GM12878 (cell line): ENCODE measurements around the gene ATP2A3. TPM values are rescaled to one million over a fixed set of nuclear protein-coding genes. Genes with fewer than 3 reads are reported as not detected.

Experiments
- ATAC-seq: fragments of 200-7000 bp; cut with Tn5 transposase; 3 replicates; pipeline ENCODE4 v1.9.1; 2020; ENCODE audit warnings: mild to moderate bottlenecking, moderate library complexity
- BruUV-seq: library from RNA; stranded (reverse); fragments of 400-500 nt; replicated peaks from 2 replicates; lab custom pipeline; 2021; lab: Mats Ljungman, UMichigan
- CTCF ChIA-PET: fragments of 300-600 bp; sonication (Branson Sonifier 250); formaldehyde crosslinking; extraction: SDS; loops from one replicate; lab custom pipeline; 2021; ENCODE audit warnings: inconsistent platforms; lab: Yijun Ruan, JAX
- POLR2A ChIA-PET: fragments of 350-600 bp; formaldehyde crosslinking; extraction: SDS; loops from one replicate; lab custom pipeline; 2021; ENCODE audit warnings: inconsistent platforms; lab: Charles Lee
- RAD21 ChIA-PET: fragments of 300-600 bp; sonication (Branson Sonifier 250); formaldehyde crosslinking; loops from one replicate; lab custom pipeline; 2023; ENCODE audit warnings: antibody characterized with exemption; ENCODE audit not compliant: unreplicated experiment; lab: Charles Lee
- SMC1A ChIA-PET: fragments of 300-600 bp; sonication (Branson Sonifier 250); formaldehyde crosslinking; loops from one replicate; lab custom pipeline; 2023; ENCODE audit not compliant: unreplicated experiment, uncharacterized antibody; lab: Charles Lee
- DNase-seq: peaks from one replicate; pipeline ENCODE4 v3.0.0-alpha.2; 2011; ENCODE audit warnings: low read depth, low spot score
- FAIRE-seq: peaks from 3 replicates; lab custom pipeline; 2011; peaks lifted over from hg19 to GRCh38; lab: Jason Lieb, UNC
- H2AFZ ChIP-seq: 2 replicates; pipeline ENCODE4 v1.6.0; 2011; ENCODE audit warnings: low read depth, low read length, control low read depth; ENCODE audit not compliant: control insufficient read depth
- H3K27ac ChIP-seq: 2 replicates; pipeline ENCODE4 v1.5.1; 2011; ENCODE audit warnings: control low read depth; ENCODE audit not compliant: control insufficient read depth, insufficient read depth
- H3K27me3 ChIP-seq, 2 experiments: replicated peaks in 1 of 2; 2 replicates each; pipeline versions ENCODE4 v1.6.0 to v1.6.1; 2011; ENCODE audit warnings: low read length in 1 of 2; ENCODE audit not compliant: control insufficient read depth in 2 of 2, insufficient read depth in 2 of 2
- H3K36me3 ChIP-seq, 2 experiments: 2 replicates each; pipeline ENCODE4 v1.5.1; 2011; ENCODE audit warnings: low read length in 1 of 2; ENCODE audit not compliant: control insufficient read depth in 2 of 2, insufficient read depth in 2 of 2
- H3K4me1 ChIP-seq: 2 replicates; pipeline ENCODE4 v1.6.1; 2011; ENCODE audit warnings: mild to moderate bottlenecking, low read length, moderate library complexity, mixed read lengths; ENCODE audit not compliant: control insufficient read depth, insufficient read depth
- H3K4me2 ChIP-seq: 2 replicates; pipeline ENCODE4 v1.6.0; 2011; ENCODE audit warnings: control low read depth; ENCODE audit not compliant: control insufficient read depth, insufficient read depth
- H3K4me3 ChIP-seq: fragments of 200-600 bp; sonication (generic); 2 replicates; pipeline ENCODE4 v1.5.1; 2016
- H3K79me2 ChIP-seq: 2 replicates; pipeline ENCODE4 v1.6.0; 2011; ENCODE audit warnings: low read length; ENCODE audit not compliant: control insufficient read depth, insufficient read depth
- H3K9ac ChIP-seq: 2 replicates; pipeline ENCODE4 v1.8.0; 2011; ENCODE audit warnings: low read length, control low read depth, mixed read lengths; ENCODE audit not compliant: control insufficient read depth, insufficient read depth
- H3K9me3 ChIP-seq: replicated peaks from 3 replicates; pipeline ENCODE4 v1.5.1; 2011; ENCODE audit warnings: mild to moderate bottlenecking, low read length; ENCODE audit not compliant: control insufficient read depth, insufficient read depth
- H4K20me1 ChIP-seq: 2 replicates; pipeline ENCODE4 v1.6.0; 2011; ENCODE audit not compliant: control insufficient read depth, insufficient read depth
- CREB1 ChIP-seq: IDR thresholded peaks from 2 replicates; pipeline ENCODE4 v1.6.1; 2012; ENCODE audit warnings: low read depth, mild to moderate bottlenecking, inconsistent platforms
- PML ChIP-seq: IDR thresholded peaks from 2 replicates; pipeline ENCODE4 v1.6.1; 2012; ENCODE audit warnings: low read length, inconsistent platforms
- SMAD1 ChIP-seq: fragments of 450-650 bp; IDR thresholded peaks from 2 replicates; pipeline ENCODE4 v1.6.1; 2018; ENCODE audit warnings: mild to moderate bottlenecking, low read depth; ENCODE audit not compliant: partially characterized antibody
- ZNF207 ChIP-seq: fragments of 450-650 bp; IDR thresholded peaks from 2 replicates; pipeline ENCODE4 v1.6.1; 2014; ENCODE audit warnings: antibody characterized with exemption, mild to moderate bottlenecking, borderline replicate concordance
- ZNF217 ChIP-seq: fragments of 450-650 bp; IDR thresholded peaks from 2 replicates; pipeline ENCODE4 v1.6.1; 2017; ENCODE audit warnings: antibody characterized with exemption, mild to moderate bottlenecking
- WGBS: methylation state at CpG from one replicate; pipeline ENCODE4 v1.1.6; 2016; ENCODE audit warnings: low lambda C conversion rate; ENCODE audit not compliant: insufficient replicate concordance, insufficient coverage; ENCODE audit errors: missing lambda C conversion rate; 5-methylcytosine and 5-hydroxymethylcytosine counted together
- in situ Hi-C: fragments of 300-500 bp; cut with MboI; formaldehyde crosslinking; loops from 9 replicates; pipeline ENCODE4 v1.14.3; 2018; ENCODE audit warnings: mixed read lengths
- intact Hi-C: fragments of 100-400 bp; cut with micrococcal nuclease; formaldehyde crosslinking; loops from one replicate; pipeline ENCODE4 v1.14.2; 2022; ENCODE audit not compliant: unreplicated experiment
- polyA plus RNA-seq, 11 experiments: library from polyadenylated mRNA; depleted of rRNA in 4 of 11; unstranded in 6 of 11; stranded (reverse) in 5 of 11; fragments of >200 nt; fragmentation: Nextera tagmentation in 4 of 11; fragmentation: Illumina TruSeq in 1 of 11; extraction: Ambion mirVana in 4 of 11; extraction: Trizol in 1 of 11; gene quantifications; 1 replicate in 1 of 11; 2 replicates in 10 of 11; pipeline versions ENCODE4 v1.2.1 to v1.2.3, GENCODE V29; 2011 to 2016; ENCODE audit warnings: inconsistent platforms in 2 of 11, missing spikeins in 2 of 11, low read depth in 1 of 11
- total RNA-seq, 4 experiments: library from RNA; depleted of rRNA in 3 of 4; stranded (reverse); fragments of >200 nt in 3 of 4; fragmentation: Illumina TruSeq in 1 of 4; extraction: Trizol in 1 of 4; gene quantifications; 2 replicates each; pipeline versions ENCODE4 v1.2.1 to v1.2.3, GENCODE V29; 2013 to 2021
- TF ChIP-seq, protein P1 (sequence below): fragments of 450-650 bp; IDR thresholded peaks from 2 replicates; pipeline ENCODE4 v1.6.1; 2018; ENCODE audit warnings: mild to moderate bottlenecking, low read depth, moderate library complexity; ENCODE audit not compliant: partially characterized antibody
- TF ChIP-seq, protein P2 (sequence below): IDR thresholded peaks from 2 replicates; pipeline ENCODE4 v1.6.1; 2012; ENCODE audit warnings: improper control_type of control experiment, low read depth, low read length; ENCODE audit not compliant: insufficient replicate concordance

Gene ATP2A3
- total and polyA plus RNA-seq, 10 of the 15 experiments (the other 5 are each of a cell fraction or from before 2014, with no cell fraction given), result 1.0 to 99.2 (median 37.9) TPM

DNA sequence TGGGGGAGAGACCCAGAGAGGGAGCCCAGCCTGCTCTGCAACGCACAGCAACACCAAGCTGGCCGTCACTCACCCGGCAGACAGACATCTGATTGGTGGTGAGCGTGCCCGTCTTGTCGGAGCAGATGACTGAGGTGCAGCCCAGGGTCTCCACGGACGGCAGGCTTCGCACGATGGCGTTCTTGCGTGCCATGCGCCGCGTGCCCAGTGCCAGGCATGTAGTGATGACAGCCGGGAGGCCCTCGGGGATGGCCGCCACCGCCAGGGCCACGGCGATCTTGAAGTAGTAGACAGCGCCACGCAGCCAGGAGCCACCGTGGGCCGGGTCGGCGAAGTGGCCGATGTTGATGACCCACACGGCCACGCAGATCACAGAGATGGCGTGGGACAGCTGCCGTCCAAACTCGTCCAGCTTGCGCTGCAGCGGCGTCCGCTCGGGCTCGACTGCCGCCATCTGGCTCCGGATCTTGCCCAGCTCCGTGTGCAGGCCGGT lies 16.9 kb downstream of the ATP2A3 start:
- DNase-seq, result no peak
- Histone ChIP-seq H3K9me3 (no peaks in the 10 kb centered on the region; the same call in 2 of the 3 replicates), H2AFZ (no peak overlapping the region), H3K4me2 (no peak overlapping the region), H3K79me2 (no peaks in the 10 kb centered on the region), H3K27ac (no peak overlapping the region)
- RAD21 ChIA-PET, result no interaction called here
- no peak for FAIRE-seq
- TF ChIP-seq, protein P1, sequence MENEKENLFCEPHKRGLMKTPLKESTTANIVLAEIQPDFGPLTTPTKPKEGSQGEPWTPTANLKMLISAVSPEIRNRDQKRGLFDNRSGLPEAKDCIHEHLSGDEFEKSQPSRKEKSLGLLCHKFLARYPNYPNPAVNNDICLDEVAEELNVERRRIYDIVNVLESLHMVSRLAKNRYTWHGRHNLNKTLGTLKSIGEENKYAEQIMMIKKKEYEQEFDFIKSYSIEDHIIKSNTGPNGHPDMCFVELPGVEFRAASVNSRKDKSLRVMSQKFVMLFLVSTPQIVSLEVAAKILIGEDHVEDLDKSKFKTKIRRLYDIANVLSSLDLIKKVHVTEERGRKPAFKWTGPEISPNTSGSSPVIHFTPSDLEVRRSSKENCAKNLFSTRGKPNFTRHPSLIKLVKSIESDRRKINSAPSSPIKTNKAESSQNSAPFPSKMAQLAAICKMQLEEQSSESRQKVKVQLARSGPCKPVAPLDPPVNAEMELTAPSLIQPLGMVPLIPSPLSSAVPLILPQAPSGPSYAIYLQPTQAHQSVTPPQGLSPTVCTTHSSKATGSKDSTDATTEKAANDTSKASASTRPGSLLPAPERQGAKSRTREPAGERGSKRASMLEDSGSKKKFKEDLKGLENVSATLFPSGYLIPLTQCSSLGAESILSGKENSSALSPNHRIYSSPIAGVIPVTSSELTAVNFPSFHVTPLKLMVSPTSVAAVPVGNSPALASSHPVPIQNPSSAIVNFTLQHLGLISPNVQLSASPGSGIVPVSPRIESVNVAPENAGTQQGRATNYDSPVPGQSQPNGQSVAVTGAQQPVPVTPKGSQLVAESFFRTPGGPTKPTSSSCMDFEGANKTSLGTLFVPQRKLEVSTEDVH, result no peak
- TF ChIP-seq, all 136 proteins: peak for 0
- intact Hi-C loops (no loop called here), in situ Hi-C loops (no loop called here)
- BruUV-seq, result no TSS peak
- Histone ChIP-seq H3K36me3 (peaks cover 14 to 29% of the 10 kb centered on the region in 2 experiments; a peak in 3 of 4 replicates), H4K20me1 (no peaks in the 10 kb centered on the region), H3K27me3 (no peaks in the 10 kb centered on the region), H3K4me1 (no peaks in the 10 kb centered on the region), H3K4me3 (no peak overlapping the region), H3K9ac (no peak overlapping the region)
- WGBS, result 96% methylated on average over 43 of the region's 43 CpGs
- ChIA-PET SMC1A (no interaction called here), POLR2A (no interaction called here), CTCF (no interaction called here)
- no peak for ATAC-seq

DNA sequence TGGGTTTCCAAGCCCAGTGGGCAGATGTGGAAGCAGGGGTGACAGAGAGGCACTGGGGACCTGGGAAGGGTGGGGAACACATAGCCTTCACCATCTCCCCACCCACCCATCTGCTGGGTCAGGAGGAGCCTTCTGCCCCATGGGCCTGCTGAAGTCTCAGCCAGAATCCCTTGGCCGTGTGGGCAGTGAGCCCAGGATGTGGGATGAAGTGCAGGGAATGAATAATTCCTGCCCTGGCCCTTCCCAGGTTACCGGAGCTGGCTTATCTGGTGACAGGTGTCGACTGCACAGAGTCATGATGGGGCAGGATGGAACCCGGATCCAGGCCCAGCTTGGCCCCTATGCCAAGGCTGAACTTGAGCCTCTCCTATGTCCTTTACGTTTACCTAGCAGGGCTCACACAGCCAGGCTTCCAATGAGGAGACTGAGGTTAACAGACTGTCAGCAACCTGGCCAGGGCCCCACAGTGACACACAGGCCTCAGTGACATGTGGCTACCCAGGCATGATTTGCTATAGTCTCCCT lies 17.5 kb downstream of the ATP2A3 start:
- no peaks in the 10 kb centered on the region for H3K4me1 ChIP-seq
- RAD21 ChIA-PET, result no interaction called here
- SMC1A ChIA-PET, result interaction anchor here (0.8 kb wide), 1 partner anchor 15 kb away, joined by 3 read pairs; no protein-coding TSS in a partner anchor
- ATAC-seq (no peak), FAIRE-seq (no peak), DNase-seq (no peak)
- no peak overlapping the region for H3K4me2 ChIP-seq
- no peaks in the 10 kb centered on the region; the same call in 2 of the 3 replicates for H3K9me3 ChIP-seq
- no peaks in the 10 kb centered on the region for H3K79me2 ChIP-seq
- H2AFZ ChIP-seq, result no peak overlapping the region
- in situ Hi-C loops, result no loop called here
- intact Hi-C loops, result no loop called here
- 95% methylated on average over 5 of the region's 5 CpGs for WGBS
- POLR2A ChIA-PET, result interaction anchor here (1.2 kb wide), 1 partner anchor 19 kb away, joined by 5 read pairs; no protein-coding TSS in a partner anchor
- H3K27ac ChIP-seq, result no peak overlapping the region
- H4K20me1 ChIP-seq, result no peaks in the 10 kb centered on the region
- H3K27me3 ChIP-seq, result no peaks in the 10 kb centered on the region
- CTCF ChIA-PET, result no interaction called here
- no peak overlapping the region for H3K9ac ChIP-seq
- no peak overlapping the region for H3K4me3 ChIP-seq
- H3K36me3 ChIP-seq, result peaks cover 14 to 31% of the 10 kb centered on the region in 2 experiments; a peak in 3 of 4 replicates
- BruUV-seq, result no TSS peak
- TF ChIP-seq PML (no peak), SMAD1 (no peak), ZNF207 (no peak), ZNF217 (no peak), CREB1 (no peak)
- TF ChIP-seq, protein P2, sequence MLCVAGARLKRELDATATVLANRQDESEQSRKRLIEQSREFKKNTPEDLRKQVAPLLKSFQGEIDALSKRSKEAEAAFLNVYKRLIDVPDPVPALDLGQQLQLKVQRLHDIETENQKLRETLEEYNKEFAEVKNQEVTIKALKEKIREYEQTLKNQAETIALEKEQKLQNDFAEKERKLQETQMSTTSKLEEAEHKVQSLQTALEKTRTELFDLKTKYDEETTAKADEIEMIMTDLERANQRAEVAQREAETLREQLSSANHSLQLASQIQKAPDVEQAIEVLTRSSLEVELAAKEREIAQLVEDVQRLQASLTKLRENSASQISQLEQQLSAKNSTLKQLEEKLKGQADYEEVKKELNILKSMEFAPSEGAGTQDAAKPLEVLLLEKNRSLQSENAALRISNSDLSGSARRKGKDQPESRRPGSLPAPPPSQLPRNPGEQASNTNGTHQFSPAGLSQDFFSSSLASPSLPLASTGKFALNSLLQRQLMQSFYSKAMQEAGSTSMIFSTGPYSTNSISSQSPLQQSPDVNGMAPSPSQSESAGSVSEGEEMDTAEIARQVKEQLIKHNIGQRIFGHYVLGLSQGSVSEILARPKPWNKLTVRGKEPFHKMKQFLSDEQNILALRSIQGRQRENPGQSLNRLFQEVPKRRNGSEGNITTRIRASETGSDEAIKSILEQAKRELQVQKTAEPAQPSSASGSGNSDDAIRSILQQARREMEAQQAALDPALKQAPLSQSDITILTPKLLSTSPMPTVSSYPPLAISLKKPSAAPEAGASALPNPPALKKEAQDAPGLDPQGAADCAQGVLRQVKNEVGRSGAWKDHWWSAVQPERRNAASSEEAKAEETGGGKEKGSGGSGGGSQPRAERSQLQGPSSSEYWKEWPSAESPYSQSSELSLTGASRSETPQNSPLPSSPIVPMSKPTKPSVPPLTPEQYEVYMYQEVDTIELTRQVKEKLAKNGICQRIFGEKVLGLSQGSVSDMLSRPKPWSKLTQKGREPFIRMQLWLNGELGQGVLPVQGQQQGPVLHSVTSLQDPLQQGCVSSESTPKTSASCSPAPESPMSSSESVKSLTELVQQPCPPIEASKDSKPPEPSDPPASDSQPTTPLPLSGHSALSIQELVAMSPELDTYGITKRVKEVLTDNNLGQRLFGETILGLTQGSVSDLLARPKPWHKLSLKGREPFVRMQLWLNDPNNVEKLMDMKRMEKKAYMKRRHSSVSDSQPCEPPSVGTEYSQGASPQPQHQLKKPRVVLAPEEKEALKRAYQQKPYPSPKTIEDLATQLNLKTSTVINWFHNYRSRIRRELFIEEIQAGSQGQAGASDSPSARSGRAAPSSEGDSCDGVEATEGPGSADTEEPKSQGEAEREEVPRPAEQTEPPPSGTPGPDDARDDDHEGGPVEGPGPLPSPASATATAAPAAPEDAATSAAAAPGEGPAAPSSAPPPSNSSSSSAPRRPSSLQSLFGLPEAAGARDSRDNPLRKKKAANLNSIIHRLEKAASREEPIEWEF, result no peak
